Astrocyte (in vitro differentiated cells and primary cell): ENCODE data around the gene UVRAG. TPM values are rescaled to one million over a fixed set of nuclear protein-coding genes. Genes with fewer than 3 reads are reported as not detected.
A peak's percentile ranks its signal among the peaks of the same experiment; 100 is the strongest.

ENCODE experiments used
- DNase-seq: peaks from one replicate; pipeline ENCODE4 v3.0.0-alpha.2; 2010; ENCODE audit warnings: low read depth
- FAIRE-seq: peaks from 2 replicates; lab custom pipeline; 2011; peaks lifted over from hg19 to GRCh38; lab: Jason Lieb, UNC
- H2AFZ ChIP-seq: 2 replicates; pipeline ENCODE4 v1.6.0; 2012; ENCODE audit warnings: low read depth, low read length, inconsistent platforms
- H3K27ac ChIP-seq: 2 replicates; pipeline ENCODE4 v1.5.1; 2011; ENCODE audit warnings: low read depth, low read length, inconsistent platforms
- H3K27me3 ChIP-seq: 2 replicates; pipeline ENCODE4 v1.6.0; 2011; ENCODE audit warnings: low read length, inconsistent platforms; ENCODE audit not compliant: insufficient read depth
- H3K36me3 ChIP-seq: 2 replicates; pipeline ENCODE4 v1.5.1; 2011; ENCODE audit warnings: low read length, inconsistent platforms; ENCODE audit not compliant: insufficient read depth
- H3K4me1 ChIP-seq: 2 replicates; pipeline ENCODE4 v1.5.1; 2011; ENCODE audit warnings: low read length, inconsistent platforms; ENCODE audit not compliant: insufficient read depth
- H3K4me2 ChIP-seq: 2 replicates; pipeline ENCODE4 v1.6.0; 2012; ENCODE audit warnings: low read length, inconsistent platforms
- H3K4me3 ChIP-seq: 2 replicates; pipeline ENCODE4 v1.5.1; 2011; ENCODE audit warnings: low read depth, mild to moderate bottlenecking, low read length, inconsistent platforms; ENCODE audit not compliant: insufficient read depth
- H3K79me2 ChIP-seq: 2 replicates; pipeline ENCODE4 v1.6.0; 2012; ENCODE audit warnings: mild to moderate bottlenecking, low read length, inconsistent platforms; ENCODE audit not compliant: insufficient read depth
- H3K9ac ChIP-seq: 2 replicates; pipeline ENCODE4 v1.6.0; 2012; ENCODE audit warnings: mild to moderate bottlenecking, low read length, inconsistent platforms
- H3K9me3 ChIP-seq: 2 replicates; pipeline ENCODE4 v1.5.1; 2012; ENCODE audit warnings: low read depth, mild to moderate bottlenecking, low read length, inconsistent platforms; ENCODE audit not compliant: insufficient read depth
- H4K20me1 ChIP-seq: 2 replicates; pipeline ENCODE4 v1.6.0; 2012; ENCODE audit warnings: low read length, inconsistent platforms; ENCODE audit not compliant: insufficient read depth
- H3K27ac Mint-ChIP-seq: one replicate; pipeline ENCODE4 v1.8.0; 2021; ENCODE audit warnings: mild to moderate bottlenecking, mixed read lengths; ENCODE audit not compliant: unreplicated experiment
- H3K27me3 Mint-ChIP-seq: one replicate; pipeline ENCODE4 v1.8.0; 2021; ENCODE audit warnings: low read depth, mixed read lengths; ENCODE audit not compliant: unreplicated experiment
- H3K36me3 Mint-ChIP-seq: one replicate; pipeline ENCODE4 v1.8.0; 2021; ENCODE audit warnings: low read depth, mixed read lengths; ENCODE audit not compliant: unreplicated experiment
- H3K4me1 Mint-ChIP-seq: one replicate; pipeline ENCODE4 v1.8.0; 2021; ENCODE audit warnings: low read depth, mixed read lengths; ENCODE audit not compliant: unreplicated experiment
- H3K4me3 Mint-ChIP-seq: one replicate; pipeline ENCODE4 v1.8.0; 2021; ENCODE audit warnings: mild to moderate bottlenecking, moderate library complexity, mixed read lengths; ENCODE audit not compliant: unreplicated experiment
- H3K9me3 Mint-ChIP-seq: one replicate; pipeline ENCODE4 v1.8.0; 2021; ENCODE audit warnings: mild to moderate bottlenecking, mixed read lengths; ENCODE audit not compliant: unreplicated experiment
- CTCF ChIP-seq: IDR thresholded peaks from 2 replicates; pipeline ENCODE4 v1.5.1; 2011; ENCODE audit warnings: low read depth, mild to moderate bottlenecking, inconsistent platforms, low read length, moderate library complexity; ENCODE audit not compliant: insufficient read depth
- EZH2 ChIP-seq: IDR thresholded peaks from 2 replicates; pipeline ENCODE4 v1.6.1; 2012; ENCODE audit warnings: mild to moderate bottlenecking, low read length, inconsistent platforms; ENCODE audit not compliant: insufficient read depth
- total RNA-seq: library from RNA; stranded (reverse); gene quantifications from 2 replicates; pipeline ENCODE4 v1.2.1, GENCODE V29; 2021

The UVRAG gene
- total RNA-seq, 1 donor from 2014 or later: 15.3 TPM

- Mint-ChIP-seq H3K36me3 (no peaks in the 10 kb centered on the region), H3K9me3 (no peaks in the 10 kb centered on the region), H3K4me1 (peaks cover 13% of the 10 kb centered on the region), H3K27ac (peak overlapping the region; percentile 42), H3K4me3 (no peak overlapping the region), H3K27me3 (no peaks in the 10 kb centered on the region)
- Histone ChIP-seq H3K79me2 (peaks cover 37% of the 10 kb centered on the region), H4K20me1 (peaks cover 24% of the 10 kb centered on the region), H3K27ac (no peak overlapping the region), H2AFZ (no peak overlapping the region), H3K36me3 (no peaks in the 10 kb centered on the region), H3K4me2 (peak overlapping the region; percentile 15), H3K9ac (no peak overlapping the region), H3K4me3 (no peak overlapping the region), H3K27me3 (no peaks in the 10 kb centered on the region), H3K9me3 (no peaks in the 10 kb centered on the region), H3K4me1 (no peaks in the 10 kb centered on the region)
- no peak for TF ChIP-seq EZH2
- TF ChIP-seq CTCF: no peak
- FAIRE-seq (no peak), DNase-seq (no peak)
These were observed 11.6 kb downstream of the UVRAG start for GRCh38 chr11:75826461-75827230.

DNA sequence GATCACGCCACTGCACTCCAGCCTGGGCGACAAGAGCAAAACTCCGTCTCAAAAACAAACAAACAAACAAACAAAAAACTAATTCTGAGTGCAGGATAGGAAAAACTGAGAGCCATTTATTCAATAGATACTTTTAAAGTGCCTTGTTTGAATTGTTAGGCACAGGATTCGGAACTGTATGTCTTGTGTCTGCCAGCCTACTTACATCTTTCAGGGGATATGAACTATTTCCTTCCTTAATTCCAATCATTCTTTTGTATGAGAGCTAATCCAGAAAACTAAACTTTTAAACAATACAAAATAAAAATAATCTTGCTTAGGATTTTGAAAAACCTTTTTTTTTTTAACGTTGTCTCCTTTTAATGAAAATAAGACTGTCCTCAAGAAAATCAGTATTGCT, 12.6 kb downstream of the UVRAG start:
- no peaks in the 10 kb centered on the region for H3K36me3 ChIP-seq
- peaks cover 36% of the 10 kb centered on the region for H3K79me2 ChIP-seq
- Mint-ChIP-seq H3K27ac (no peak overlapping the region), H3K4me1 (peaks cover 13% of the 10 kb centered on the region), H3K9me3 (no peaks in the 10 kb centered on the region), H3K4me3 (no peak overlapping the region), H3K36me3 (no peaks in the 10 kb centered on the region), H3K27me3 (no peaks in the 10 kb centered on the region)
- H3K27me3 ChIP-seq: no peaks in the 10 kb centered on the region
- DNase-seq: no peak
- H3K27ac ChIP-seq: no peak overlapping the region
- no peaks in the 10 kb centered on the region for H3K9me3 ChIP-seq
- TF ChIP-seq EZH2 (no peak), CTCF (no peak)
- no peaks in the 10 kb centered on the region for H3K4me1 ChIP-seq
- FAIRE-seq: no peak
- H3K9ac ChIP-seq: no peak overlapping the region
- no peak overlapping the region for H2AFZ ChIP-seq
- peaks cover 26% of the 10 kb centered on the region for H4K20me1 ChIP-seq
- peak overlapping the region; percentile 13 for H3K4me2 ChIP-seq
- H3K4me3 ChIP-seq: no peak overlapping the region

GRCh38 chr11:75831915-75832502, 17.0 kb downstream of the UVRAG start:
- Histone ChIP-seq H4K20me1 (peaks cover 21% of the 10 kb centered on the region), H3K9ac (no peak overlapping the region), H3K36me3 (no peaks in the 10 kb centered on the region), H3K4me2 (no peak overlapping the region), H3K79me2 (peaks cover 25% of the 10 kb centered on the region), H3K4me3 (no peak overlapping the region), H3K27ac (no peak overlapping the region), H3K9me3 (no peaks in the 10 kb centered on the region), H3K4me1 (no peaks in the 10 kb centered on the region), H3K27me3 (no peaks in the 10 kb centered on the region), H2AFZ (no peak overlapping the region)
- no peak overlapping the region for H3K4me3 Mint-ChIP-seq
- no peaks in the 10 kb centered on the region for H3K36me3 Mint-ChIP-seq
- H3K27me3 Mint-ChIP-seq: no peaks in the 10 kb centered on the region
- H3K27ac Mint-ChIP-seq: no peak overlapping the region
- H3K4me1 Mint-ChIP-seq: peaks cover 6% of the 10 kb centered on the region
- DNase-seq (no peak), FAIRE-seq (no peak)
- no peaks in the 10 kb centered on the region for H3K9me3 Mint-ChIP-seq
- TF ChIP-seq CTCF (no peak), EZH2 (no peak)
